HG02588 (cell line): ENCODE results near the gene TRIM59.

Source experiments
- ATAC-seq: cut with Tn5 transposase; IDR thresholded peaks from one replicate; pipeline ENCODE4 v1.9.1; 2021; ENCODE audit warnings: mild to moderate bottlenecking, moderate library complexity; ENCODE audit not compliant: unreplicated experiment

TRIM59 gene

DNA sequence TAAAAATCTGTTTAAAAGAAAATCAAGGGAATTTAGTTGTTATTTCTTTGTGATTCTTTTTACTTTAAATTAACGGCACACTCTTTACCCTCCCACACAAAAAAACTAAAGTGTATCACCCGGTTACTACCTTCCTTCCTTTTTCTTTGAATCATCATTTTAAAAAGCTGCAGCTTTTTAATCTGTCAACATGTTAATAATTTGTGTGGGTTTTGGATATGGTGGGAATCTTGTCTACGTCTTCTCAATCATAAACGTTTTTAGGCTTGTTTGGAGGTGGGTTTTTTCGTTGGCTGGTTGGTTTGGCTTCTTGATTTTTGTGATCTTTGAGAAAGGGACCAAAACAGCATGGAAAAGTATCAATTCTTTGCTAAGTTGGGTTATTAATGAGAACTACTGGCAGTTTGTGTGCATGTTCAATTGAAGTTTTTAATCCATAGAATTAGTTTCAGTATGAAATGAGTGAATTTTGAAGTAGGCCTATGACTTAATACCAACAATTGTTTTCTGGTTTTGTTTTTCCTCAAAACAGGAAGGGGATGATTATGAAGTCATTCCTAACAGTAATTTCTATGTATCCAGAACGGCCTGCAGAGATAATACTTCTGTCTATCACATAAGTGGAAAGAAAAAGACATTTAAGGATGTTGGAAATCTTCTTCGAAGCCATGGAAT lies 45.7 kb downstream of the TRIM59 start:
- no peak for ATAC-seq

DNA sequence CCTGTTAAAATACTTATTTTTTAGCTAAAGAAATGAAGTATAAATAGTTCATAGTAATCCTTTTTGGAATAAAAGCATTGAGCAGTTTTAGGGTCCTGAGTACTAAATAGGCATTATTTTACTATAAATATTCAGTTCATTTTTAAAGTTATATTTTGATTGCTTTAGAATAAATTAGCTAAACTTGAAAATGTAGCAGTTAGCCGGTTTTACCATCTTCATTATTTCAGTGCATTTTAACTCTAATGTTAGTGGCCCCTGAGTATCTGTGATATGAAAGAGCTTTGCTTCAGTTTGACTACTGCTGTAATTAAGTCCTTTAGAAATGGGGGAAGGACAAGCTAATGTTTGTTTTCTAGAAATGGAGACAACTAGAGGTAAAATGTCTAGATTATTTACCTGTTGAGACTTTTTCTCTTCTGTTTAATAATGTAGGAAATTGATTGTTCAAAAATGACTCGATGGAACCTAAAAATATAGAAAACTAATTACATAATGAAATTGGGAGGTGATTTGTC lies 46.5 kb downstream of the TRIM59 start:
- ATAC-seq = no peak

GRCh38 chr3:160402221-160403027 lies 47.2 kb downstream of the TRIM59 start:
- no peak for ATAC-seq

DNA sequence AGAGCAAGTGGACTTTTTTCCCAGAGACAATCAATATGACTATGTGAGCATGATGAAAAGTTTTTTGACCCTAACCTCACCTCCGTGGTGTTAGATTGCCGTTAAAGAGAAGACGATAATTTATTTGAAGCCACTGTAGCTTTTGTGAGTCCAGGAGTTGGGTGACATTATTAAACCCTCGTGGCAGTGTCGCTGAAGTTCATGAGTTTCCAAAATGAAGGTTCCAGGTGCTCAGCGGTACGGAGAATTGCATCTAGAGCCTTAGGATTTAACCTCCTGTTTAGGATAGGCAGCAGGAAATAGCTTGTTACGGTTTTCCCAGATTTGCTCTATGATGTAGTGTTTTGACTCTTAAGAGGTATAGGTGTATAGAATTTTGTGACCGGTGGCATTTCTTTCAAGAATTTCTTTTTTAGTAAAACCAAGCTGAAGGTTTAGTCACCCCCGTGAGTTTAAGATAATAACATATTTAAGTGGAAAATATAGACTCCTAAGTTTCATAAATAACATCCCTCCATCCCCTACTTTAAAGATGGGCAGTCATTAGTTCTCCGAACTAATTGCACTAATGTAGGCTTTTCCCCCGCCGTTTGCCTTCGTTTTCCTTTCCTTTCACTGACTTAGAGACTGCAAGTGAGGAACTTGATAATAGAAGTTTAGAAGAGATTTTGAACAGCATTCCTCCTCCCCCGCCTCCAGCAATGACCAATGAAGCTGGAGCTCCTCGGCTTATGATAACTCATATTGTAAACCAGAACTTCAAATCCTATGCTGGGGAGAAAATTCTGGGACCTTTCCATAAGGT lies 48.1 kb downstream of the TRIM59 start:
- no peak for ATAC-seq

GRCh38 chr3:160400702-160401150 lies 48.9 kb downstream of the TRIM59 start:
- peak; percentile 22 for ATAC-seq

DNA sequence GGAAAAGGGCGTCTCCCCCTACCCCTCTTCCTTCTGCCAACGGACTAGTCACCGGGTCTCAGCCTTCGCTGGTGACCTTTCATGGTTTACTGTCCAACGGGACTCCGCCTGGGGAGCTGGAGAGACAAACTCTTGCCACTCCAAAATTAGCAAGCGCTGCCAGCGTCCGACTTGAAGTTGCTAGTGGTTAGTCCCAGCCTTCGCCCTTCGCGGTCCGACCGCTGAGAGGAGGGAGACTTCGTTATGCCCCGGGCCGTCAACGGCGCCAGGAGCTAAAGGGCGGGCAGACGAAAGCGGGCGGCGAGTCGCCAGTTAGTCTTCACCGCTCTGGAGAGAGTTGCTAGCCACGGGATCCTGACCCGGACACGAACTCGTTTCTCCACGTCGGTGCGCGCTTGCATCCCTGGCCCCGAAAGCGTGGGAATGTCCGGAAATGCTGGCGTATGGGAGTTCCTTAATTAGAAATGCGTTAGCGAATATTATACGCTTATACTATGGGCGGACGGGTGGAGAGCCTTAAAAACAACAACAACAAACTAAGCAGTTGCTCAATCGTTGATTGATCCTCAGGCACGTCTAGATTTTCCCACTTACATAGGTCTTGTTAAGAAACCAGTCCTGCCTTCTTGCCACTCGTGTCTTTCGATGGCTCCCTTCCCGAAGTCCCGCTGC lies 49.4 kb downstream of the TRIM59 start:
- ATAC-seq = peak; percentile 17

GRCh38 chr3:160399125-160400029 lies 50.2 kb downstream of the TRIM59 start, which contains the start of the genes IFT80 and SMC4:
Gene IFT80 (minus strand): TSS chr3:160399225. CDS start chr3:160384600, 14,625 bp downstream.
Gene SMC4 (plus strand): TSS chr3:160399650. CDS start chr3:160400827, 1,177 bp downstream.
- peak; percentile 93 for ATAC-seq

- peak; percentile 7 for ATAC-seq
Observed at GRCh38 chr3:160398820-160399124, 50.8 kb downstream of the TRIM59 start.

GRCh38 chr3:160395297-160395696 lies 54.3 kb downstream of the TRIM59 start:
- no peak for ATAC-seq

DNA sequence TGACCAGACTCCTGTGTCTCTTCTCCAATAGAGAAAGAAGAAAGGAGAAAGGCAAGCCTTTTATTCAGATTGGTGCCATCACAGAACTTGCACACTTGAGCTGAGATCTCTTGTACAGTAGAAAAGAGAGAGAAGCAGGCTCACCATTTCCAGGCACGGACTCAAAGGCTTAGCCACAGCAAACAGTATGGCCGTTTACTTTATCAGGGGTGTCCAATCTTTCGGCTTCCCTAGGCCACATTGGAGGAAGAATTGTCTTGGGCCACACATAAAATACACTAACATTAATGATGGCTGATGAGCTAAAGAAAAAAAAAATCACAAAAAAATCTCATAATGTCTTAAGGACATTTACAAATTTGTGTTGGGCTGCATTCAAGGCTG lies 55.6 kb downstream of the TRIM59 start:
- ATAC-seq = no peak

- no peak for ATAC-seq
Observed at GRCh38 chr3:160393346-160394008, 56.1 kb downstream of the TRIM59 start.

DNA sequence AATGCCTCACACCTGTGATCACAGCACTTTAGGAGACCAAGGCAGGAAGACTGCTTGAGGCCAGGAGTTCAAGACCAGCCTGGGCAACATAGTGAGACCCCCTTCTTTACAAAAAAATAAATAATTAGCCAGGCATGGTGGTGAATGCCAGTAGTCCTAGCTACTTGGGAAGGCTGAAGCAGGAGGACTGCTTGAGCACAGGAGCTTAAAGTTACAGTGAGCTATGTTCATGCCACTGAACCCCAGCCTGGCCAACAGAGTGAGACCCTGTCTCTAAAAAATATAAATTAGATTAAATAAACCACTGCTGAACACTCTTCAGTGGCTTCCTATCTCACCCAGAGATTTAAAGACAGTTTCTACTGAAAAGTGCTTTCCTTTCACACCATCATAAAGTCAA lies 56.8 kb downstream of the TRIM59 start:
- ATAC-seq = no peak

DNA sequence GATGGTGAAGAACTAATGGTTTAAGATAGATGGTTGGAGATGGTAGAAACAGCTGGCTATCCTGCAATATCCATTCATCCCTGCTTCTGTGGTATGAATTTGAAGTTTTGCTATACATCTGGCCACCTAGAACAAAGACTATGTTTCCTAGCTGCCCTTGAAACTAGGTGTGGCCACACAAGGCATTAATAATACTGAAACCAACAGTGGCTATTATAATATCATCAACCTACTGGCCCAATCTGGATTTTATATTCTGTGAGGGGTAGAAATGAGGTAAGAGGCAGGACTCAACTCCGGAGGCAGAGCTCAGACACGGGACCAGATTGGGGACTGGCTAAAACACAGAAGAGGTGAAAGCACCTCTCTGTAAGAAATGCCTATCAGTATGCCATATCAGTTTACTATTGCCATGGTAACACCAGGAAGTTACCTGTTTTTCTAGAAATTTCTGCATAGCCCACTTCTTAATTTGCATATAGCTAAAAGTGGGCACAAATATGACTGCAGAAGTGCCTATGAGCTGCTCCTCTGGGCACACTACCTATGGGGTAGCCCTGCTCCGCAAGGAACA lies 58.9 kb downstream of the TRIM59 start:
- no peak for ATAC-seq
